ENCODE results near the gene GTSF1L. TPM values are rescaled to one million over a fixed set of nuclear protein-coding genes. Genes with fewer than 3 reads are reported as not detected.

The GTSF1L gene
- total RNA-seq, 2 experiments from 2014 or later = not detected

Other genes starting within 250 kb of the GTSF1L start
- gene L3MBTL1, start 219.3 kb downstream of the GTSF1L start, total RNA-seq = 1 to 10 TPM; 7.3 to 7.4 TPM
- gene SGK2, start 168.0 kb downstream of the GTSF1L start, total RNA-seq = under 1 TPM in 1 of 2 experiments, not detected in 1; 0.53 TPM
- gene IFT52, start 136.1 kb downstream of the GTSF1L start, total RNA-seq = 10 to 100 TPM; 13.3 to 15.0 TPM
- gene MYBL2, start 59.9 kb downstream of the GTSF1L start, total RNA-seq = 10 to 100 TPM; 73.5 to 76.6 TPM
- gene TOX2, start 187.8 kb upstream of the GTSF1L start, total RNA-seq = 1 to 10 TPM; 4.4 to 4.6 TPM